Measurements from ENCODE around the gene CALML5.

The CALML5 gene

DNA sequence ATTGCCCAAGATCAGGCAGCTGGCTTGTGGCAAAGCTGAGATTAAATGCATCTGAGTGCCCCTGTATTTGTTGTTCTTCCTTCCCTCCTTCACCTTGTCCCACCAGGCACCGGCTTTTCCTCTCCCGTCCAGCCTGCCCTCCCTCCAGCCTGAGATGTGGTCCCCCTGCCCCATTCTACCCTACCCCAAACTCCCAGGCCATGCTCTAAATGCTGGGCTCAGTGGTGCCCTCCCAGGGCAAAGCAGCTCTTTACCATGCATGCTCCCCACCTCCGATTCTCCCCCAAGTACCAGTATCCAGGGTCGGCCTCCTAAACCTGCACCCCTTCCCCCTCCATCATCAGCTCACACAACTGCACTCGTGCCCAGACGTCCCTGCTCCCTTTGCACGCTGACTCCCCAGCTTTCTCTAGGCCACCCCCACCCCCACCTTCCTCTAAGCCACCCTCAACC, 36.5 kb downstream of the CALML5 start:
- DNase-seq (ENCODE audit: low read depth), result no peak

DNA sequence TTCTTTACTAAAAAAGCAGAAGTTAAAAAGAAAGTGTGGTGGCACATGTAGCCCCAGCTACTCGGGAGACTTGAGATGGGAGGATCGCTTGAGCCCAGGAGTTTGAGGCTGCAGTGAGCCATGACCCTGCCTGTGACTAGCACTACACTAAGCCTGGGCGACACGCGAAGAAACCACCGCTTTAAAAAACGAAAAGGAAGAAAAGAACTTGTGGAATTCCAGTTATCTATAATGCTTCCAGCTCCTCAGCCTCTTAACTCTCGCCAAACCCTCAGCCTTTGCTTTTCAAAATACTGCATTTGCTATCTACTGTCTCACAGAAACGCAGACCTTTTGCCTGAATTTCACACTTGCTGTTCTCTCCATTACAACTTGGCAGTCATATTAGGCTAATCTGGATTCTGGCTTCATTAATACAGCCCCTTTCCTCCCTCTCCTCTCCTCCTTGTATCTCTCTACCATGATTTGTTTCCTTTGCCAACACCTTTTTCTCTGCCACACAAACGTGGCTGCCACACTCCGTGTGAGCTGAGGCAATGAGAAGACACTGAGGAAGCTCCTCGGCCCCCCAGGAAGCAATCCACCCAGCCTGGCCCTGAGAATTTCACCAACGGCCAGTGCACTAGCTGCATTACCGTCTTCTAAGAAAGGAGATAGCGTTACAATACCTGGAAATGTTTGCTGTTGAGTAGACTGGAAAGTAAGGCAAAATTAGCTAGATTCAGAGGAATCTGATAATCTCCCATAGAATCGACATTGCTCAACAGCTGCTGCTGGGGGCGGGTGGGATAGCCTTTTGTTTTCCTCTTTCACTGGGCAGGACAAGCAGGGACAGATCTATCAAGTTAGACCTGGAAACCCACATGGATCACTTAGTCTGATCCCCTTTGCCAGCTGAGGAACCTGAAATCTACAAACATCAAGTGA, 37.2 kb downstream of the CALML5 start:
- DNase-seq (ENCODE audit: low read depth), result no peak

DNA sequence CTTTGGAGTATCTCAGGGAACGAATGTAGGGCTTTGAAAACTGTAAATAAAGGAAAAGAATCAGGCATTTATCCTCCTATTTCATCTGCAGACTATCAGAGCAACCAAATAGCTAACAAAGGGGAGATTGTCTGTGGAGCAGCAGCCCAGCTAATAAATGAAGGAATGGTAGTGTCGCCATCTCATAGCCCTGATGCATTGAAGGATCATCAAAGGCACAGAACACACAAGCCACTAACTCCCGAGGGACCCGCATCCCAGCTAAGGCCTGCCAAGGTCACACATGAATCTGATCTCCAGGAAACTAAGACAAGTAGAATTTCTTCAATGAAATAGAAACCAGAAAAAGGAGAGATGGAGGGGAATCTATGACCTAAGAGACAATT, 38.2 kb downstream of the CALML5 start:
- no peak for DNase-seq (ENCODE audit: low read depth)

DNA sequence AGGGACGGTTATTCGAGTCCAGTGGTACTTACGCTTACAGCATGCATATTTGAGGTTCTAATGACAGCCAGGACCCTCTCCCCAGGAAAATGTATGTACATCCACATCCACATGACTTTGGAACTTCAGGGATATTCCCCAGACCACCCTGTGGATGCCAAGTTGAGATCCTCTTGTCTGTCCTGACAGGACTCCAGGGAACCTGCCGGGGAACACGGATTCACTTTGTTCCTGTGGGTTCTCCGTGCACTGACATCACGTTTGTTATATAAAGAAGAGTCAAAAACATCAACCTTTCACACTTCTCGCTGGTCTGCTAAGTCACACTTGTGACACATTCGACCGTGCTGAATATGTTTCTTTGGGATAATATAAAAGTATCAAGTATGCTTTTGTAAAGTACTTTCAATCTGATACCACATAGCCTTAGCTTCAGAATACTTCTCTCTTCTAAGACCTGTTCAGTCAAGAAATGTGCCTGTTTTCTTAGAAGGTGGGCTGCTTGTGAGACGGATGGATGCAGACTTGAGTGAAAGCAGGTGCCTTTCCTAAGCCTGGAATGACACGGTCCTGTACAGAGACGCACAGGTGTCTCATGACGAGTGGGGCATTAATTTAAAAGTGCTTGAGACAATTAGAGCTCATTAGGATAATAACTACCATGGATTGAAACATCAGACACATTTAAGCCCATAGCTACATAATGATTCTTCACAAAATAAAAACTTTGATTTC, 38.7 kb downstream of the CALML5 start:
- no peak for DNase-seq (ENCODE audit: low read depth)

DNA sequence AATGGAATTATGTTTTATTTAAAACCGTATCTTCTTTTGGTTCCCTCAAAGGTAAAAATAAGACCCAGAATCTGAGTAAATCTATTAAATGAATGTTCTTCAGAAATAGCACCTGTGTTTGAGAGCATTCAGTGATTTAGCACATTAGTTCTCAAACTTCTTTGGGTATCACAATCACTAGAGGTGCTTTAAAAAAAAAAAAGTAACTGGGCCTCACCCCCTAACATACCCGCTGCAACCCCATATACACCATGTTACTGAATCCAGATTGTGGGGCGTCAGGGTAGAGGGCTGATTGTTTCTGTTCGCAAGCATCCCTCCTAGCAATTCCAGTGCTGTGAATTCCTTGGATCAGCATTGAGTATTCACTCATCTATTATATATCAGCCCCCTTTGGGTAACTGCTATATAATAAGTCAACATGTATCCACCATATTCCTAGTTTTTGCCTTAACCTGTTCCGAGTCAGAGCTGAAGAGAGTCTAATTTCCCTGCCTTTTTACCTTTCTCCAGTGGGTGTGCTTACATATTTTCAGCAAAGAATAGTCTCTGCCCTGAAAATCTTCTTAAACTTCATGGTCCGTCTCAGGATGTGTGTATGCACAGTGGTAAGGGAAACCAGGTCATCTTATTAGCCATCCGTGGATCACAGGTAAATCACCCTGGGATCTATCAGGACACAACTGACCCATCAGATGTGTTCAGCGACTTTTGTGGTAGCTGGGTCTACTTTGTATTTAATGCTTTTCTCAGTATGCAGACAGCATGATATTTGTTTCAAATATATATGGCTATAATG, 40.2 kb downstream of the CALML5 start:
- no peak for DNase-seq (ENCODE audit: low read depth)

DNA sequence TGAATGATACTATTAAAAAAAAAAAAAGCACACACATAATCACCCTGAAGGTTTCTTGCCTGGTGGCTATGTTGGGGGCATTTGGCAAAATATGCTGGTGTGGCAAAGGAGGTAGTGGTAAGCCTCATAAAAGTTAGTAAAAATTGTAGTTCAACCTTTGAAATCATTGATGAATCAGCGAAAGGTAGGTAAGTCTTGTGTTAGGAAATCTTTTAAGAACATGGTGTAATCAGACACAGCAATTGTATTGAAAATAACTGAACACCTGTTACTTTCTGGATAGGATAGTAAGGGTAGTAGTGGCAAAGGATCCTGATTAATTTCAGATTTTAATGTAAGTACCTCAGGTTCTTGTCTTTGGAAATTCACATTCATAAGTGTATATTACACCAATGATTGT, 40.9 kb downstream of the CALML5 start:
- no peak for DNase-seq (ENCODE audit: low read depth)

DNA sequence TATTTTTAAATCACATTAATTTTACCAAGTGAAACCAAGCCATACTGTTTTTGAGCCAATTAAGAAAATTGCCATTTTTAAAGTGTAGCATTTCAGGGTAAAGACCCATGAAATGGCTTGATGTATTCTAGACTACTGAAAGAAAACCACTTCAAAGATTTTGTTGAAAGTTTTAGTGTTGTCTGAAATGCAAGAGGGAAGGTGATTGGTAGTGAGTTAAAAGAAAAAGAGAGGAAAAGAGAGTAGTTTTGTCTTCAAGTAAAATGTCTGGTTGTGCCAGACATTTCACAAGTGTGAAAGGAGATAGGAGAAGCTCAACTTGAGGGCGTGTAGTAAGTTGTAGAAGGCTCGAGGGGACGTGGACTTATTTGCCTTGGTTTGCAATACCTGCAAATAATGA, 41.6 kb downstream of the CALML5 start:
- DNase-seq (ENCODE audit: low read depth), result no peak

DNA sequence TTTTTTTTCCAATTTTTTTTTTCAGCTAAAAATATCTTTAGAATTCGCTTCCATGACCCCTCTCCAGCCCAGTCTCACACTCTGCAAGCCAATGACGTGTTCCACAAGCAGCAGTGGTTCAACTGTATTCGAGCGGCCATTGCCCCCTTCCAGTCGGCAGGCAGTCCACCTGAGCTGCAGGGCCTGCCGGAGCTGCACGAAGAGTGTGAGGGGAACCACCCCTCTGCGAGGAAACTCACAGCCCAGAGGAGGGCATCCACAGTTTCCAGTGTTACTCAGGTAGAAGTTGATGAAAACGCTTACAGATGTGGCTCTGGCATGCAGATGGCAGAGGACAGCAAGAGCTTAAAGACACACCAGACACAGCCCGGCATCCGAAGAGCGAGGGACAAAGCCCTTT, 42.8 kb downstream of the CALML5 start:
- no peak for DNase-seq (ENCODE audit: low read depth)

DNA sequence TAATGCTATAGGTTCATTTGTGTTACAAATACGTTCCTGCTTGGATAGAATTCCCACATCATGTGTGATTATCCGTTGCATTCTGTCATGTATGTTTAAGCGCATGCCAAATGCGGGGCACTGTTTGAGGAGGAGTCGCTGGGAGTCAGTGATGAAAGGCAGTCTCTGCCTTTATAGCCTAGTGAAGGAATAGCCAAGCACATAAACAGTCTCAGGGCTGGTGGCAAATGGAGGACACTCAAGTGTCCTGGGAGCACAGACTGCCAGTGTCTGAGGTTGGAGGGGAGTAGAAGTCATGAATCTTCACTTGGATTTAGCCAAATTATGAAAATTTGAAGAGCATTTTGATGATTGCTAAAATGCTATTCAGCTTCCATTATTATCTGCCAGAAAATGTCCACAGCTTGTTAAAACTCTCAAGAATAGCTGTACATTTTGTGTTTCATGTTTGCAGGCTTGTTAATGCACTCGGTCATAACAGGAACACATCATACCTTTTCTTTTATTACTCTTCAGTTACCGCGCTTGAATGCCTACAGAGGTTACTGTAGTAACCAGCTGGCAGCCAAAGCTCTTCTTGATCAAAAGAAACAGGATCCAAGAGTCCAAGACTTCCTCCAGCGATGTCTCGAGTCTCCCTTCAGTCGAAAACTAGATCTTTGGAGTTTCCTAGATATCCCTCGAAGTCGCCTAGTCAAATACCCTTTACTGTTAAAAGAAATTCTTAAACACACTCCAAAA, 45.5 kb downstream of the CALML5 start:
- DNase-seq (ENCODE audit: low read depth), result no peak

DNA sequence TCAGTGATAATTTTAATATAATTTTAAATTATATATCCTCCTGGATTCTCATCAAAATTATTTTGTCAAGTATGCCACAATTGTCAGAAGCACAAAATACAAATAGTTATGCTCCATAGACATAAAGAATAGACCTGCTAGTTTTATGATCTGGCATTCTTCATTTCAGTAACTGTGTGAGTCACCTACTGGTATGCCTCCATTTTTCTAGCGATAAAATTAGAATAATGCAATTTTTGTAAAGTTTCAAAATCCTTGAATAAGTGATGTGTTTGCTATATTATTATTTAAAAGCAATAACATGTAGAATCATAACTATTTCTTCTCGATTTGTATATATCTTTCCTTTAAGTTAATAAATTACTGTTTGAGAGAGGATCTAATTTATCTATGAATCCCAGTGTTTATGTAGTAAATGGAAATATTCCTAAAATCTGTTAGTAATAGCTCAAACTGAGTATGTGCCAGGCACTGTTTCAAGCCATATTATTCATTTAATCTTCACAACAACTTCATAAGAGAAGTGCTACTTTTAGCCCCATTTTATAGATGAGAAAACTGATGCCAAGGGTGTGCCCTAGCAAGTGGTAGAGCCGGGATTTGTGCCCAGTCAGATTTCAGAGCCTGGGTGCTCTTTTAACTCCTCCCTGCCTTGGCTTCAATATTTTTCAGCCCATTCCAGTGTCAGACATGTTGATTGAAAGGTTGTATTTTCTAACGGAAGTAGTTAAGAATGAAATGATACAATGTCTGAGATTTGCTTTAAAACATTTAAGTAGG, 48.6 kb downstream of the CALML5 start:
- no peak for DNase-seq (ENCODE audit: low read depth)

DNA sequence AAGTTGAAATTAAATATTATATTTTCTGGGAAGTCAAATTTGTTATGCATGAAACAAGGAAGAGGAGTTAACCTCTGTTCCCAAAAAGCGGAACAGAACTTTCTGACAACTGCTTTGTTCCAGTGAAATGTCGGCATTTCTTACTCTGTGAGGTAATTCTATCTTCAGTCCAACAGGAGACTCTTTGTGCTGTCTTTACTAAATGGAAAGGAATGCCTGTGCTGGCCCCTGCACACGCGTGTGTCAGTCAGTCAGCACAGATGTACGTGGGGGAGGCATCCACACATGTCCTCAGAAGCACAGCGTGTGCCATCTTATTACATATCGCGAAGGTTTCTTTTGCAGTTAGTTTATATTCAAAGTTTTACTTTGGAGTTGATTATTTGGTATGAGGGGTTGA, 49.5 kb downstream of the CALML5 start:
- DNase-seq (ENCODE audit: low read depth), result peak; percentile 44

DNA sequence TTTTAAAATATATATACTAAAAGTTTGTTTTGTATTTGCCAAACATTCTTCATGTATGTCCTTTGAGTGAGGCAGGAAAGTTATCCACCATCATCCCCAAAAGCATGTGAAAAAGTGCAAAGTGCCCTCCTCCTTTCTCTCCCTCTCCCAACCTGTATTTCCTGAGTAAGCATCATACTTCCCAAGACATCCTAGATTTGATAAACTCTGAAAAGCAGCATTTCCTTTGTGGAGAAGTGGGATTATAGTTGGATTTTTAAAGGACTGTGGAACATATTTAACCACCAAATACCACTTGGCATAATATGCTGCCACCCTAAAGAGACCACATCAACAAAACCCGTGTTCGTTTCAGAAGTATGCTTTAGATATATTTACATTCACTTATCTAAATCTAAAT, 50.1 kb downstream of the CALML5 start:
- no peak for DNase-seq (ENCODE audit: low read depth)
